ENCODE data around the gene GTF2A1.
"Not testable (repeated sequence)": the region's sequence is repeated elsewhere in the genome, so short reads cannot be mapped to it uniquely, and the experiment has no call there.

Gene GTF2A1

DNA sequence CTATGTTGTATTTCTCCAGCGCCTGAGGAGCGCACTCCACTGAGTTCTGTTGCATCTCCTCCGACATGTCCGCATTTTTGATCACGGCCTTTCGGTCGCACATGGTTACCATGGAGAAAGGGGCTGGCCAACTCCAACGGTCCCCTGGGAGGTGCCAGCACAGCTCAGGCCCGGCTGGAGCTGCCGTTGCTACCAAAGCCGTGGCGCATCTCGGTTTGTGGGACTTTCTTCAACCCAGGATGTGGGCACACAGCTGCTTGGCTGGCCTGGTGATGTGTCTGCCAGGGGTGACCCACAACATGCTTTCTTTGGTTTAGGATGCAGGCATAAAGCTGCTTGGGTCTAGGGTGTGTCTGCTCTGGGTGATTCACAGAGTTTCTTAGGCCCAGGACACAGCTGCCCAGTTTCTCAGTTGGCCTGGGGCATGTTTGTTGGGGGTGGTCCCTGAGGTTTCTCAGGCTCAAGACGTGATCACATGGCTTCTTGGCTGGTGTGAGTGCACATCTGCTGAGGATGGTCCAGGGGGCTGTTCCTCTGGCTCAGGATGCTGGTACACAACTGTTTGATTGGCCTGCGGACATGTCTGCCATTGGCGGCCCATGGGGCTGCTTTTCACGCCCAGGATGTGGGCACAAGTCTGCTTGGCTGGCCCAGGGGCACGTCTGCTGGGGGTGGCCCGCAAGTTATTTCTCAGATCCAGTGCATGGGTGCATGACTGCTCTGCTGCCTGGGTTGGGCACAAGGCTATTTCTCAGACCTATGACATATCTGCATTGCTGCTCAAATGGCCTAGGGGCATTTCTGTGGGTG lies 25.9 kb upstream of the GTF2A1 start:
- TF ChIP-seq, protein P1, sequence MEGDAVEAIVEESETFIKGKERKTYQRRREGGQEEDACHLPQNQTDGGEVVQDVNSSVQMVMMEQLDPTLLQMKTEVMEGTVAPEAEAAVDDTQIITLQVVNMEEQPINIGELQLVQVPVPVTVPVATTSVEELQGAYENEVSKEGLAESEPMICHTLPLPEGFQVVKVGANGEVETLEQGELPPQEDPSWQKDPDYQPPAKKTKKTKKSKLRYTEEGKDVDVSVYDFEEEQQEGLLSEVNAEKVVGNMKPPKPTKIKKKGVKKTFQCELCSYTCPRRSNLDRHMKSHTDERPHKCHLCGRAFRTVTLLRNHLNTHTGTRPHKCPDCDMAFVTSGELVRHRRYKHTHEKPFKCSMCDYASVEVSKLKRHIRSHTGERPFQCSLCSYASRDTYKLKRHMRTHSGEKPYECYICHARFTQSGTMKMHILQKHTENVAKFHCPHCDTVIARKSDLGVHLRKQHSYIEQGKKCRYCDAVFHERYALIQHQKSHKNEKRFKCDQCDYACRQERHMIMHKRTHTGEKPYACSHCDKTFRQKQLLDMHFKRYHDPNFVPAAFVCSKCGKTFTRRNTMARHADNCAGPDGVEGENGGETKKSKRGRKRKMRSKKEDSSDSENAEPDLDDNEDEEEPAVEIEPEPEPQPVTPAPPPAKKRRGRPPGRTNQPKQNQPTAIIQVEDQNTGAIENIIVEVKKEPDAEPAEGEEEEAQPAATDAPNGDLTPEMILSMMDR (IDR thresholded peaks at IDR 0.05; ENCODE audit: extremely low read depth, missing control alignments): no peak
- DNase-seq (ENCODE audit: low spot score): no peak

DNA sequence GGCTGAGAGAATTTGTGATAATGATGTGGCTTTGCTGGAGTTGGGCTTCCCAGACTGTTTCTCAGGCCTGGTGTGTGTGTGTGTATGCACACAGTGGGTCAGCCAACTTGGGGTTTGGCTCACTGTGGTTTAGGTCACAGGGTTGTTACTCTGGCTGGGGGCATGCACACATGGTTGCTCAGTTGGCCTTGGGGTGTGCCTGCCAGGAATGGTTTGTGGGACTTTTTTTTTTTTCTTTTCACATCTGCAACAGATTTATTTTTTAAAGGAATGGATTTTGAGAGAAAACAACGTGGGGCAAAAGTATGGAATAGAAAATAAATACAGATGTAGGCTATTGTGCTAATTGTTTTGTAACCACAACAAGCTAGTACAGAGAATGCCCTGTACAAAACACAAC lies 25.0 kb upstream of the GTF2A1 start:
- no peak for DNase-seq (ENCODE audit: low spot score)
- TF ChIP-seq, protein P1 (IDR thresholded peaks at IDR 0.05; ENCODE audit: extremely low read depth, missing control alignments): no peak

DNA sequence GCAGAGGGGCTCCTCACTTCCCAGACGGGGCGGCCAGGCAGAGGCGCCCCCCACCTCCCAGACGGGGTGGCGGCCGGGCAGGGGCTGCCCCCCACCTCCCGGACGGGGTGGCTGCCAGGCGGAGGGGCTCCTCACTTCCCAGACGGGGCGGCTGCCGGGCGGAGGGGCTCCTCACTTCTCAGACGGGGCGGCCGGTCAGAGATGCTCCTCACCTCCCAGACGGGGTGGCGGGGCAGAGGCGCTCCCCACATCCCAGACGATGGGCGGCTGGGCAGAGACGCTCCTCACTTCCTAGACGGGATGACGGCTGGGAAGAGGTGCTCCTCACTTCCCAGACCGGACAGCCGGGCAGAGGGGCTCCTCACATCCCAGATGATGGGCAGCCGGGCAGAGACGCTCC lies 23.7 kb upstream of the GTF2A1 start:
- not testable (repeated sequence) for DNase-seq (ENCODE audit: low spot score)

DNA sequence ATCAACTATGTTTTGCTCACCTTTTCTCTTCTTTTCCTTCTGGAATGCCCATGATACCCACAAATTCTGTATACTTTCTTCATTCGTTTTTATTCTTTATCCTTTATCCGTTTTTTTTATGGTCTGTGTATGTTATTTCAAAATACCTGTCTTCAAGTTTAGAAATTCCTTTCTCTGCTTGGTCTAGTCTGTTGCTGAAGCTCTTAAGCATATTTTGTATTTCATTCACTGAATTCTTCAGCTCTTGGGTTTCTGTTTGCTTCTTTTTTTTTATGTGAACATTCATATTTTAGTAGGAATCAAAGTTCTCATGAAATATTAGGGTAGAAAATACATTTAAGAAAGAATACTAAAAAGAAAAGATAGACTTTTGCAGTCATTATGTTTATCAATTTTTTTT lies 22.7 kb upstream of the GTF2A1 start:
- TF ChIP-seq, protein P1 (IDR thresholded peaks at IDR 0.05; ENCODE audit: extremely low read depth, missing control alignments): no peak
- no peak for DNase-seq (ENCODE audit: low spot score)

DNA sequence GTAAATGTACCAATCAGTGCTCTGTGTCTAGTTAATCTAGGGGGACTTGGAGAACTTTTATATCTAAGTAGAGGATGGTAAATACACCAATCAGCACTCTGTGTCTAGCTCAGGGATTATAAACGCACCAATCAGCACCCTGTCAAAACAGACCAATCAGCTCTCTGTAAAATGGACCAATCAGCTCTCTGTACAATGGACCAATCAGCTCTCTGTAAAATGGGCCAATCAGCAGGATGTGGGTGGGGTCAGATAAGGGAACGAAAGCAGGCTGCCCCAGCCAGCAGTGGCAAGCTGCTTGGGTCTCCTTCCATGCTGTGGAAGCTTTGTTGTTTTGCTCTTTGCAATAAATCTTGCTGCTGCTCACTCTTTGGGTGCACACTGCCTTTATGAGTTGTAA lies 16.1 kb upstream of the GTF2A1 start:
- DNase-seq (ENCODE audit: low spot score): not testable (repeated sequence)

DNA sequence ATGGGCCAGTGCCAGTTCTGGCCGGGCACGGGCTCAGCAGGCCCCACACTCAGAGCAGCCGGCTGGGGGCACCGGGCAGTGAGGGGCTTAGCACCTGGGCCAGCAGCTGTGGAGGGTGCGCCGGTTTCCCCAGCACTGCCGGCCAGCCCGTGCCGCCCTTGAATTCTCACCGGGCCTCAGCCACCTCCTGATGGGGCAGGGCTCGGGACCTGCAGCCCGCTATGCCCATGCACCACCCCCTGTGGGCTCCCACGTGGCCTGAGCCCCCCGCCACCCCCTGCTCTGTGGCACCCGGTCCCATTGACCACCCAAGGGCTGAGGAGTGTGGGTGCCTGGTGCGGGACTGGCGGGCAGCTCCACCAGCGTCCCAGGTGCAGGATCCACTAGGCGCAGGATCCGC lies 15.4 kb upstream of the GTF2A1 start:
- TF ChIP-seq, protein P1 (IDR thresholded peaks at IDR 0.05; ENCODE audit: extremely low read depth, missing control alignments): no peak
- DNase-seq (ENCODE audit: low spot score): no peak

DNA sequence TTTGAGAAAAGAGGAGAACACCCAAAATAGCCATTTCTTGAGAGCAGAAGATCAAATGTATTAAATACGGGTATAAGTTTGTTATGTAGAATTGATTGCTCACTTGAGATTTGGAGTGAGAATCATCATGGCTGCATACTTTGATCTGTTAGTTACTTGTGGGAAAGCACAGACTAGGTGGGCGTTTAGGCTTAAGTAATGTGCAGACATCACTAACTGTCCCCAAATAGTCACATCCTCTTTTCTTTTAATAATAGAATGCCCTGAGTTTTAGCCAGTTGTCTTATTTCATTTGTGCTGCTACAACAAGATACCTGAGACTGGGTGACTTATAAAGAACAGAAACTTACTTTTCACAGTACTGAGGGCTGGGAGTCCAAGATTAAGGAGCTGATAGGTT lies 14.3 kb upstream of the GTF2A1 start:
- DNase-seq (ENCODE audit: low spot score): peak; percentile 74
- TF ChIP-seq, protein P1 (IDR thresholded peaks at IDR 0.05; ENCODE audit: extremely low read depth, missing control alignments): no peak

DNA sequence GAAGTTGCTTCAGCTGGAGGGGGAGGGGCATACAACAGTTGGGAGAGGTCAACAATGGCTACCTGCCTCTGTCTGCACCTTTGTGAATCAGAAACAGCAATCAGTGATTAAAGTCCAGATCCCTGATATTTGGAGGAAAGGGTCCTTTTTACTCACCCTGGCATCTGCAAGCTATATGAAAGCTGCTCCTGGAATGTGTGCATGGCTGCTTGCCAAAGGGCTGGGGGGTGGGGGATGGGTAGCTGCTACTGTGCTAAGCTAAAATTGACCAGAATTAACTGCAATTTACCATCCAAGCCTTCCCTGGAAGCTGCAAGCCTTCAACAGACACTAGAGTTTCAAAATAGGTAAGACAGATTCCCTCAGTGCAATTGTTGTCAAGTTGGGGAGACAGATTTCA lies 13.5 kb upstream of the GTF2A1 start:
- TF ChIP-seq, protein P1 (IDR thresholded peaks at IDR 0.05; ENCODE audit: extremely low read depth, missing control alignments): no peak
- no peak for DNase-seq (ENCODE audit: low spot score)
